ENCODE results near the gene CDK14. TPM values are rescaled to one million over a fixed set of nuclear protein-coding genes. Genes with fewer than 3 reads are reported as not detected.

Gene CDK14
- total RNA-seq, 1 donor from 2014 or later, result 19.7 TPM

- DNase-seq (ENCODE audit: low read depth), result no peak
These were observed 585.8 kb downstream of the CDK14 start for GRCh38 chr7:91181949-91182348.

- DNase-seq (ENCODE audit: low read depth), result no peak
These were observed 587.0 kb downstream of the CDK14 start for GRCh38 chr7:91182819-91183764.

GRCh38 chr7:91185771-91186170, 589.6 kb downstream of the CDK14 start:
- no peak for DNase-seq (ENCODE audit: low read depth)

GRCh38 chr7:91187061-91187460, 590.9 kb downstream of the CDK14 start:
- DNase-seq (ENCODE audit: low read depth), result peak; percentile 67

- no peak for DNase-seq (ENCODE audit: low read depth)
These were observed 595.6 kb downstream of the CDK14 start for GRCh38 chr7:91191771-91192170.

GRCh38 chr7:91193141-91193540, 597.0 kb downstream of the CDK14 start:
- no peak for DNase-seq (ENCODE audit: low read depth)

GRCh38 chr7:91194841-91195240, 598.7 kb downstream of the CDK14 start:
- DNase-seq (ENCODE audit: low read depth), result peak; percentile 39

- no peak for DNase-seq (ENCODE audit: low read depth)
These were observed 599.9 kb downstream of the CDK14 start for GRCh38 chr7:91196058-91196457.

GRCh38 chr7:91198371-91198770, 602.2 kb downstream of the CDK14 start:
- no peak for DNase-seq (ENCODE audit: low read depth)

- no peak for DNase-seq (ENCODE audit: low read depth)
These were observed 603.5 kb downstream of the CDK14 start for GRCh38 chr7:91199601-91200000.

- DNase-seq (ENCODE audit: low read depth), result no peak
These were observed 605.5 kb downstream of the CDK14 start for GRCh38 chr7:91201442-91202113.

GRCh38 chr7:91206361-91206960, 610.3 kb downstream of the CDK14 start:
- no peak for DNase-seq (ENCODE audit: low read depth)

- DNase-seq (ENCODE audit: low read depth), result peak; percentile 55
These were observed 616.5 kb downstream of the CDK14 start for GRCh38 chr7:91212582-91212981.

GRCh38 chr7:91226411-91226810, 630.3 kb downstream of the CDK14 start:
- no peak for DNase-seq (ENCODE audit: low read depth)

GRCh38 chr7:91228327-91228726, 632.2 kb downstream of the CDK14 start:
- no peak for DNase-seq (ENCODE audit: low read depth)

GRCh38 chr7:91228927-91229558, 632.9 kb downstream of the CDK14 start:
- no peak for DNase-seq (ENCODE audit: low read depth)

GRCh38 chr7:91230100-91230499, 634.0 kb downstream of the CDK14 start:
- DNase-seq (ENCODE audit: low read depth), result no peak

GRCh38 chr7:91230503-91230902, 634.4 kb downstream of the CDK14 start:
- DNase-seq (ENCODE audit: low read depth), result no peak

- DNase-seq (ENCODE audit: low read depth), result no peak
These were observed 637.1 kb downstream of the CDK14 start for GRCh38 chr7:91233212-91233611.

- DNase-seq (ENCODE audit: low read depth), result no peak
These were observed 639.2 kb downstream of the CDK14 start for GRCh38 chr7:91235211-91235832.

- peak; percentile 99 for DNase-seq (ENCODE audit: low read depth)
These were observed 643.1 kb downstream of the CDK14 start for GRCh38 chr7:91239171-91239604.
